Endothelial cell of umbilical vein (primary cell): ENCODE measurements around the gene RAB7A. TPM values are rescaled to one million over a fixed set of nuclear protein-coding genes. Genes with fewer than 3 reads are reported as not detected.

Experiments
- BruUV-seq: library from RNA; stranded (reverse); fragments of 400-500 nt; replicated peaks from 2 replicates; lab custom pipeline; 2021; lab: Mats Ljungman, UMichigan
- CTCF ChIA-PET: fragments of 300-600, 350-600 bp; sonication (Branson Sonifier 250); formaldehyde crosslinking; loops from one replicate; lab custom pipeline; 2021; ENCODE audit warnings: antibody characterized with exemption, inconsistent platforms; lab: Charles Lee
- POLR2A ChIA-PET: fragments of 300-600, 350-600 bp; sonication (Branson Sonifier 250); formaldehyde crosslinking; loops from one replicate; lab custom pipeline; 2021; ENCODE audit warnings: antibody characterized with exemption, inconsistent platforms; lab: Charles Lee
- DNase-seq: peaks from one replicate; pipeline ENCODE4 v3.0.0-alpha.2; 2011; ENCODE audit warnings: low read depth, low spot score
- FAIRE-seq: peaks from 2 replicates; lab custom pipeline; 2011; peaks lifted over from hg19 to GRCh38; lab: Jason Lieb, UNC
- H2AFZ ChIP-seq: 2 replicates; pipeline ENCODE4 v1.6.0; 2012; ENCODE audit warnings: low read depth, low read length, control low read depth, inconsistent platforms
- H3K27ac ChIP-seq: 2 replicates; pipeline ENCODE4 v1.5.1; 2011; ENCODE audit warnings: low read depth, mild to moderate bottlenecking, control low read depth, low read length, moderate library complexity; ENCODE audit not compliant: insufficient read depth
- H3K27me3 ChIP-seq, 2 experiments: 2 replicates each; pipeline versions ENCODE4 v1.6.0 to v1.6.1; 2011; ENCODE audit warnings: low read length in 2 of 2, mixed read lengths in 1 of 2; ENCODE audit not compliant: control insufficient read depth in 2 of 2, insufficient read depth in 2 of 2
- H3K36me3 ChIP-seq, 2 experiments: 2 replicates in 1 of 2; 3 replicates in 1 of 2; pipeline ENCODE4 v1.5.1; 2011; ENCODE audit warnings: low read length in 2 of 2, mild to moderate bottlenecking in 1 of 2, moderate library complexity in 1 of 2; ENCODE audit not compliant: control insufficient read depth in 2 of 2, insufficient read depth in 2 of 2; ENCODE audit errors: extremely low read depth in 1 of 2
- H3K4me1 ChIP-seq: 3 replicates; pipeline ENCODE4 v1.5.1; 2011; ENCODE audit warnings: mild to moderate bottlenecking, low read length; ENCODE audit not compliant: control insufficient read depth, insufficient read depth; ENCODE audit errors: extremely low read depth
- H3K4me2 ChIP-seq: 2 replicates; pipeline ENCODE4 v1.6.1; 2011; ENCODE audit warnings: low read length, control low read depth, mixed read lengths; ENCODE audit not compliant: insufficient read depth
- H3K4me3 ChIP-seq, 3 experiments: fragments of 200-600 bp in 1 of 3; sonication (generic), shearing (Covaris generic) in 1 of 3; replicated peaks in 1 of 3; 2 replicates each; pipeline ENCODE4 v1.5.1; 2011 to 2016; ENCODE audit warnings: control low read depth in 3 of 3, low read length in 3 of 3, mild to moderate bottlenecking in 2 of 3, inconsistent platforms in 1 of 3, low read depth in 1 of 3, moderate library complexity in 1 of 3; ENCODE audit not compliant: insufficient read depth in 1 of 3
- H3K79me2 ChIP-seq: 2 replicates; pipeline ENCODE4 v1.6.0; 2012; ENCODE audit warnings: low read length, inconsistent platforms; ENCODE audit not compliant: control insufficient read depth, insufficient read depth
- H3K9ac ChIP-seq: replicated peaks from 2 replicates; pipeline ENCODE3; 2011; ENCODE audit warnings: low read length, control low read depth; ENCODE audit not compliant: insufficient read depth; ENCODE audit errors: extremely low read depth
- H3K9me1 ChIP-seq: replicated peaks from 3 replicates; pipeline ENCODE4 v1.6.0; 2011; ENCODE audit warnings: mild to moderate bottlenecking, low read length; ENCODE audit not compliant: control insufficient read depth, insufficient read depth; ENCODE audit errors: extremely low read depth
- H3K9me3 ChIP-seq: replicated peaks from 2 replicates; pipeline ENCODE4 v1.5.1; 2012; ENCODE audit warnings: low read length, inconsistent platforms; ENCODE audit not compliant: control insufficient read depth, insufficient read depth
- H4K20me1 ChIP-seq: replicated peaks from 2 replicates; pipeline ENCODE3; 2011; ENCODE audit warnings: mild to moderate bottlenecking, low read length; ENCODE audit not compliant: control insufficient read depth, insufficient read depth; ENCODE audit errors: extremely low read depth
- EZH2 ChIP-seq: IDR thresholded peaks from 2 replicates; pipeline ENCODE4 v1.6.1; 2012; ENCODE audit warnings: borderline replicate concordance, low read depth, mild to moderate bottlenecking, moderate library complexity, low read length, inconsistent platforms; ENCODE audit not compliant: severe bottlenecking
- FOS ChIP-seq: IDR thresholded peaks from 2 replicates; pipeline ENCODE4 v1.6.1; 2011; ENCODE audit warnings: mild to moderate bottlenecking, low read length, moderate library complexity, borderline replicate concordance; ENCODE audit not compliant: insufficient read depth
- GATA2 ChIP-seq: IDR thresholded peaks from 2 replicates; pipeline ENCODE4 v1.7.0; 2011; ENCODE audit warnings: low read depth, mild to moderate bottlenecking, moderate library complexity, mixed read lengths, low read length; ENCODE audit not compliant: insufficient read length, insufficient read depth
- MAX ChIP-seq: IDR thresholded peaks from 2 replicates; pipeline ENCODE4 v1.6.1; 2011; ENCODE audit not compliant: insufficient read depth, insufficient read length
- MYC ChIP-seq: IDR thresholded peaks from one replicate; pipeline ENCODE4 v1.6.1; 2011; ENCODE audit warnings: mild to moderate bottlenecking, low read depth, low read length
- POLR2AphosphoS5 ChIP-seq: IDR thresholded peaks from 2 replicates; pipeline ENCODE4 v1.6.1; 2012; ENCODE audit warnings: low read depth, mild to moderate bottlenecking, control low read depth, low read length, moderate library complexity; ENCODE audit not compliant: insufficient read depth
- dilution Hi-C: fragments of 300-500 bp; cut with MboI; formaldehyde crosslinking; loops from one replicate; pipeline ENCODE4 v1.15.0; 2019; ENCODE audit warnings: low sequenced_read_pairs; ENCODE audit not compliant: extremely low pct_ligation_motif_present
- intact Hi-C: fragments of 100-400 bp; cut with micrococcal nuclease; formaldehyde crosslinking; loops from one replicate; pipeline ENCODE4 v1.10.0; 2022
- polyA plus RNA-seq, 4 experiments: library from polyadenylated mRNA; depleted of rRNA in 3 of 4; stranded (reverse) in 3 of 4; unstranded in 1 of 4; fragments of >200 nt; gene quantifications; 2 replicates each; pipeline versions ENCODE4 v1.2.1 to v1.2.3, GENCODE V29; 2011 to 2012; ENCODE audit warnings: missing spikeins in 1 of 4
- total RNA-seq: library from RNA; stranded (reverse); gene quantifications from 2 replicates; pipeline ENCODE4 v1.2.3, GENCODE V29; 2021
- TF ChIP-seq, protein P1 (sequence below), 2 donors: IDR thresholded peaks; 1 replicate in 1 of 2; 2 replicates in 1 of 2; pipeline ENCODE4 v1.5.1; 2011; ENCODE audit warnings: low read length in 2 of 2, mild to moderate bottlenecking in 2 of 2, moderate library complexity in 2 of 2, control low read depth in 1 of 2, inconsistent platforms in 1 of 2, low read depth in 1 of 2; ENCODE audit not compliant: insufficient read depth in 1 of 2; ENCODE audit errors: extremely low read depth in 1 of 2

RAB7A gene
- total and polyA plus RNA-seq, 2 donors (not counting 3 experiments of a cell fraction or from before 2014, with no cell fraction given) = 243 to 262 TPM

DNA sequence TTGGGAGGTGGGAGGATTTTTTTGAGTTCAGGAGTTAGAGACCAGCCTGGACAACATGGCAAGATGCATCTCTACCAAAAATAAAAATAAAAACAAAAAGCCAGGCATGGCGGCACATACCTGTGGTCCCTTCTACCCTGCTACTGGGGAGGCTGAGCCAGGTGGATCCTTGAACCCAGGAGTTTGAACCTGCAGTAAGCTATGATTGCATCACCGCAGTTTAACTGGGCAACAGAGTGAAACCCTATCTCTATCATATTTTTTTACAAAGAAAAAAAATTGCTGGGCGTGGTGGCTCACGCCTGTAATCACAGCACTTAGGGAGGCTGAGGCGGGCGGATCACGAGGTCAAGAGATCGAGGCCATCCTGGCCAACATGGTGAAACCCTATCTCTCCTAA lies 39.5 kb upstream of the RAB7A start:
- no peaks in the 10 kb centered on the region for H4K20me1 ChIP-seq
- no peak overlapping the region for H3K4me2 ChIP-seq
- H2AFZ ChIP-seq = no peak overlapping the region
- no peaks in the 10 kb centered on the region for H3K27me3 ChIP-seq
- no peaks in the 10 kb centered on the region for H3K9me3 ChIP-seq
- no peaks in the 10 kb centered on the region for H3K36me3 ChIP-seq
- TF ChIP-seq, protein P1, sequence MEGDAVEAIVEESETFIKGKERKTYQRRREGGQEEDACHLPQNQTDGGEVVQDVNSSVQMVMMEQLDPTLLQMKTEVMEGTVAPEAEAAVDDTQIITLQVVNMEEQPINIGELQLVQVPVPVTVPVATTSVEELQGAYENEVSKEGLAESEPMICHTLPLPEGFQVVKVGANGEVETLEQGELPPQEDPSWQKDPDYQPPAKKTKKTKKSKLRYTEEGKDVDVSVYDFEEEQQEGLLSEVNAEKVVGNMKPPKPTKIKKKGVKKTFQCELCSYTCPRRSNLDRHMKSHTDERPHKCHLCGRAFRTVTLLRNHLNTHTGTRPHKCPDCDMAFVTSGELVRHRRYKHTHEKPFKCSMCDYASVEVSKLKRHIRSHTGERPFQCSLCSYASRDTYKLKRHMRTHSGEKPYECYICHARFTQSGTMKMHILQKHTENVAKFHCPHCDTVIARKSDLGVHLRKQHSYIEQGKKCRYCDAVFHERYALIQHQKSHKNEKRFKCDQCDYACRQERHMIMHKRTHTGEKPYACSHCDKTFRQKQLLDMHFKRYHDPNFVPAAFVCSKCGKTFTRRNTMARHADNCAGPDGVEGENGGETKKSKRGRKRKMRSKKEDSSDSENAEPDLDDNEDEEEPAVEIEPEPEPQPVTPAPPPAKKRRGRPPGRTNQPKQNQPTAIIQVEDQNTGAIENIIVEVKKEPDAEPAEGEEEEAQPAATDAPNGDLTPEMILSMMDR (IDR thresholded peaks at IDR 0.05; ENCODE audit: extremely low read depth in 1 of 2, insufficient read depth in 1 of 2, low read depth in 1 of 2, low read length in 2 of 2) = no peak
- TF ChIP-seq POLR2AphosphoS5 (no peak), MAX (no peak)
- H3K9ac ChIP-seq = no peak overlapping the region
- no TSS peak for BruUV-seq
- no peak for FAIRE-seq
- no peak overlapping the region for H3K27ac ChIP-seq
- no peaks in the 10 kb centered on the region for H3K9me1 ChIP-seq
- intact Hi-C loops = no loop called here
- dilution Hi-C loops = no loop called here
- no peaks in the 10 kb centered on the region for H3K79me2 ChIP-seq
- ChIA-PET CTCF (interaction anchor here (1.0 kb wide), 1 partner anchor 109 kb away, joined by 3 read pairs; no protein-coding TSS in a partner anchor), POLR2A (no interaction called here)
- peaks cover 1% of the 10 kb centered on the region for H3K4me1 ChIP-seq
- H3K4me3 ChIP-seq = no peak overlapping the region
- DNase-seq = no peak

- H3K27ac ChIP-seq = no peak overlapping the region
- H4K20me1 ChIP-seq = no peaks in the 10 kb centered on the region
- peaks cover 0 to 3% of the 10 kb centered on the region in 2 experiments for H3K27me3 ChIP-seq
- H3K9ac ChIP-seq = no peak overlapping the region
- intact Hi-C loops = no loop called here
- no peak overlapping the region for H3K4me3 ChIP-seq
- no peak for DNase-seq
- H3K4me1 ChIP-seq = no peaks in the 10 kb centered on the region
- H3K4me2 ChIP-seq = no peak overlapping the region
- H3K9me1 ChIP-seq = no peaks in the 10 kb centered on the region
- no peaks in the 10 kb centered on the region for H3K36me3 ChIP-seq
- ChIA-PET POLR2A (no interaction called here), CTCF (interaction anchor here (0.6 to 1.5 kb wide), 3 partner anchors 9 to 80 kb away, joined by 3 to 13 read pairs (median 5); no protein-coding TSS in a partner anchor)
- H3K79me2 ChIP-seq = no peaks in the 10 kb centered on the region
- no peaks in the 10 kb centered on the region for H3K9me3 ChIP-seq
- no peak for FAIRE-seq
- no TSS peak for BruUV-seq
- H2AFZ ChIP-seq = no peak overlapping the region
- TF ChIP-seq EZH2 (no peak), FOS (no peak), GATA2 (no peak), POLR2AphosphoS5 (no peak), MYC (no peak)
- dilution Hi-C loops = no loop called here
These were observed 36.9 kb upstream of the RAB7A start for GRCh38 chr3:128689060-128689459.
